Stomach (tissue), 9 donors: ENCODE results near the gene RIMS4. TPM values are rescaled to one million over a fixed set of nuclear protein-coding genes. Genes with fewer than 3 reads are reported as not detected.

Experiments
- DNase-seq, 2 donors: peaks; one replicate each; pipeline versions ENCODE4 v3.0.0 to v3.0.0-alpha.2; 2013 to 2019
- H3K27ac ChIP-seq, 5 donors: fragments of 200-600 bp in 4 of 5; sonication (generic) in 4 of 5; one replicate each; pipeline ENCODE4 v1.5.1; 2013 to 2019; ENCODE audit warnings: mild to moderate bottlenecking in 1 of 5, moderate library complexity in 1 of 5
- H3K27me3 ChIP-seq, 3 donors: fragments of 200-600 bp; sonication (generic); one replicate each; pipeline ENCODE4 v1.5.1; 2017 to 2019; ENCODE audit warnings: mixed run types in 1 of 3
- H3K36me3 ChIP-seq, 4 donors: fragments of 200-600 bp; sonication (generic); 1 replicate in 3 of 4; 2 replicates in 1 of 4; pipeline ENCODE4 v1.5.1; 2016 to 2019
- H3K4me1 ChIP-seq, 4 donors: fragments of 200-600 bp; sonication (generic); one replicate each; pipeline ENCODE4 v1.5.1; 2016 to 2019
- H3K4me3 ChIP-seq, 4 donors: fragments of 200-600 bp; sonication (generic) in 3 of 4; one replicate each; pipeline ENCODE4 v1.5.1; 2016 to 2019; ENCODE audit warnings: mild to moderate bottlenecking in 1 of 4
- H3K9me3 ChIP-seq, 4 donors: fragments of 200-600 bp; sonication (generic); one replicate each; pipeline ENCODE4 v1.5.1; 2016 to 2019
- CTCF ChIP-seq, 7 experiments: fragments of 450-650 bp in 4 of 7; fragments of 200-600 bp in 3 of 7; sonication (generic) in 3 of 7; IDR thresholded peaks; one replicate each; pipeline ENCODE4 v1.5.1; 2016 to 2019; ENCODE audit warnings: antibody characterized with exemption in 7 of 7, control low read depth in 2 of 7, mild to moderate bottlenecking in 1 of 7
- EP300 ChIP-seq: sonication (generic); formaldehyde crosslinking; IDR thresholded peaks from one replicate; pipeline ENCODE4 v1.6.1; 2017; ENCODE audit warnings: antibody characterized with exemption
- POLR2A ChIP-seq, 4 donors: fragments of 450-650 bp; IDR thresholded peaks; one replicate each; pipeline ENCODE4 v1.6.1; 2016; ENCODE audit warnings: antibody characterized with exemption in 4 of 4, control low read depth in 2 of 4, mild to moderate bottlenecking in 1 of 4, moderate library complexity in 1 of 4
- POLR2AphosphoS5 ChIP-seq, 3 donors: sonication (generic); formaldehyde crosslinking; IDR thresholded peaks; one replicate each; pipeline ENCODE4 v1.6.1; 2016; ENCODE audit warnings: antibody characterized with exemption in 3 of 3
- WGBS, 5 donors: extraction: QIAGEN DNeasy Blood & Tissue Kit in 3 of 5; methylation state at CpG; one replicate each; pipeline versions ENCODE4 v1.1.5 to v1.1.7; 2013 to 2018; 5-methylcytosine and 5-hydroxymethylcytosine counted together
- intact Hi-C: fragments of 100-400 bp; cut with DNase I; formaldehyde crosslinking; loops from one replicate; pipeline ENCODE4 v1.15.1; 2023; ENCODE audit warnings: low total_unique reads
- polyA plus RNA-seq, 3 donors: library from polyadenylated mRNA; stranded (reverse); fragments of 200-250 nt; gene quantifications; one replicate each; pipeline ENCODE4 v1.2.3, GENCODE V29; 2013
- total RNA-seq, 5 donors: library from RNA; depleted of rRNA; stranded (reverse); fragments of >200 nt; gene quantifications; one replicate each; pipeline versions ENCODE4 v1.1.0 to v1.2.3, GENCODE V29; 2014 to 2016
- donor health status: healthy with polysubstance abuse.
- donor health status: Bipolar disorder and iron deficiency.
- donor health status: healthy.

Gene RIMS4
- total and polyA plus RNA-seq, 8 donors: 0.55 to 2.2 (median 1.5) TPM; not detected in 2

- Histone ChIP-seq H3K27ac (no peak overlapping the region), H3K27me3 (peaks cover 0 to 37% (median 5%) of the 10 kb centered on the region in 3 donors), H3K36me3 (no peaks in the 10 kb centered on the region), H3K4me1 (no peaks in the 10 kb centered on the region), H3K4me3 (no peak overlapping the region), H3K9me3 (no peaks in the 10 kb centered on the region)
- TF ChIP-seq POLR2AphosphoS5 (IDR thresholded peaks at IDR 0.05) (no peak), EP300 (no peak), CTCF (IDR thresholded peaks at IDR 0.05) (no peak), POLR2A (IDR thresholded peaks at IDR 0.05) (no peak)
- WGBS, 5 donors: 14 to 22% (median 19%) methylated on average over 7 of the region's 7 CpGs
- intact Hi-C loops: no loop called here
- DNase-seq: peak in 1 of 2 donors; percentile 59
These were observed 33.4 kb downstream of the RIMS4 start for GRCh38 chr20:44776980-44777379.

- no peaks in the 10 kb centered on the region for H3K4me1 ChIP-seq
- no peaks in the 10 kb centered on the region for H3K36me3 ChIP-seq
- H3K4me3 ChIP-seq: no peak overlapping the region
- no peaks in the 10 kb centered on the region for H3K9me3 ChIP-seq
- no peak for TF ChIP-seq CTCF (IDR thresholded peaks at IDR 0.05)
- DNase-seq: no peak
- peaks cover 0 to 67% (median 5%) of the 10 kb centered on the region in 3 donors for H3K27me3 ChIP-seq
- H3K27ac ChIP-seq: no peak overlapping the region
- intact Hi-C loops: no loop called here
- 42 to 55% (median 48%) methylated on average over 10 of the region's 10 CpGs for WGBS, 5 donors
These were observed 37.1 kb downstream of the RIMS4 start for GRCh38 chr20:44773070-44773829.

- no peak for TF ChIP-seq POLR2AphosphoS5 (IDR thresholded peaks at IDR 0.05)
- no peak for TF ChIP-seq POLR2A (IDR thresholded peaks at IDR 0.05)
- no peak for TF ChIP-seq CTCF (IDR thresholded peaks at IDR 0.05)
- no peak for TF ChIP-seq EP300
- H3K4me1 ChIP-seq: no peaks in the 10 kb centered on the region
- H3K4me3 ChIP-seq: no peak overlapping the region
- DNase-seq: no peak
- no peak overlapping the region for H3K27ac ChIP-seq
- no peaks in the 10 kb centered on the region for H3K36me3 ChIP-seq
- H3K9me3 ChIP-seq: no peaks in the 10 kb centered on the region
- H3K27me3 ChIP-seq: peaks cover 0 to 70% (median 5%) of the 10 kb centered on the region in 3 donors
- intact Hi-C loops: no loop called here
- 54 to 73% (median 68%) methylated on average over 8 of the region's 8 CpGs for WGBS, 5 donors
These were observed 37.7 kb downstream of the RIMS4 start for GRCh38 chr20:44772636-44773035.

- intact Hi-C loops: no loop called here
- Histone ChIP-seq H3K36me3 (no peaks in the 10 kb centered on the region), H3K27me3 (peaks cover 0 to 77% (median 0%) of the 10 kb centered on the region in 3 donors), H3K4me3 (no peak overlapping the region), H3K4me1 (no peaks in the 10 kb centered on the region), H3K27ac (no peak overlapping the region), H3K9me3 (no peaks in the 10 kb centered on the region)
- TF ChIP-seq EP300 (no peak), CTCF (IDR thresholded peaks at IDR 0.05) (no peak), POLR2AphosphoS5 (IDR thresholded peaks at IDR 0.05) (no peak), POLR2A (IDR thresholded peaks at IDR 0.05) (no peak)
- DNase-seq: no peak
- 84 to 93% (median 86%) methylated on average over 8 of the region's 8 CpGs for WGBS, 5 donors
These were observed 39.2 kb downstream of the RIMS4 start for GRCh38 chr20:44771172-44771535.
